Stimulated activated CD4-positive, alpha-beta T cell treated with anti-CD3 and anti-CD28 coated beads, TNF-alpha, amount 100 ng/mL, for 1 hour (primary cell): Measurements from ENCODE around the gene WAPL.
A peak's percentile ranks its signal among the peaks of the same experiment; 100 is the strongest.
"Not testable (repeated sequence)": the region's sequence is repeated elsewhere in the genome, so short reads cannot be mapped to it uniquely, and the experiment has no call there.

Experiments
- DNase-seq, 3 donors: peaks; one replicate each; pipeline ENCODE4 v3.0.0-alpha.2; 2020; ENCODE audit warnings: low read depth in 3 of 3, low spot score in 1 of 3

Gene WAPL, protein sequence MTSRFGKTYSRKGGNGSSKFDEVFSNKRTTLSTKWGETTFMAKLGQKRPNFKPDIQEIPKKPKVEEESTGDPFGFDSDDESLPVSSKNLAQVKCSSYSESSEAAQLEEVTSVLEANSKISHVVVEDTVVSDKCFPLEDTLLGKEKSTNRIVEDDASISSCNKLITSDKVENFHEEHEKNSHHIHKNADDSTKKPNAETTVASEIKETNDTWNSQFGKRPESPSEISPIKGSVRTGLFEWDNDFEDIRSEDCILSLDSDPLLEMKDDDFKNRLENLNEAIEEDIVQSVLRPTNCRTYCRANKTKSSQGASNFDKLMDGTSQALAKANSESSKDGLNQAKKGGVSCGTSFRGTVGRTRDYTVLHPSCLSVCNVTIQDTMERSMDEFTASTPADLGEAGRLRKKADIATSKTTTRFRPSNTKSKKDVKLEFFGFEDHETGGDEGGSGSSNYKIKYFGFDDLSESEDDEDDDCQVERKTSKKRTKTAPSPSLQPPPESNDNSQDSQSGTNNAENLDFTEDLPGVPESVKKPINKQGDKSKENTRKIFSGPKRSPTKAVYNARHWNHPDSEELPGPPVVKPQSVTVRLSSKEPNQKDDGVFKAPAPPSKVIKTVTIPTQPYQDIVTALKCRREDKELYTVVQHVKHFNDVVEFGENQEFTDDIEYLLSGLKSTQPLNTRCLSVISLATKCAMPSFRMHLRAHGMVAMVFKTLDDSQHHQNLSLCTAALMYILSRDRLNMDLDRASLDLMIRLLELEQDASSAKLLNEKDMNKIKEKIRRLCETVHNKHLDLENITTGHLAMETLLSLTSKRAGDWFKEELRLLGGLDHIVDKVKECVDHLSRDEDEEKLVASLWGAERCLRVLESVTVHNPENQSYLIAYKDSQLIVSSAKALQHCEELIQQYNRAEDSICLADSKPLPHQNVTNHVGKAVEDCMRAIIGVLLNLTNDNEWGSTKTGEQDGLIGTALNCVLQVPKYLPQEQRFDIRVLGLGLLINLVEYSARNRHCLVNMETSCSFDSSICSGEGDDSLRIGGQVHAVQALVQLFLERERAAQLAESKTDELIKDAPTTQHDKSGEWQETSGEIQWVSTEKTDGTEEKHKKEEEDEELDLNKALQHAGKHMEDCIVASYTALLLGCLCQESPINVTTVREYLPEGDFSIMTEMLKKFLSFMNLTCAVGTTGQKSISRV (N-terminal part only)

DNA sequence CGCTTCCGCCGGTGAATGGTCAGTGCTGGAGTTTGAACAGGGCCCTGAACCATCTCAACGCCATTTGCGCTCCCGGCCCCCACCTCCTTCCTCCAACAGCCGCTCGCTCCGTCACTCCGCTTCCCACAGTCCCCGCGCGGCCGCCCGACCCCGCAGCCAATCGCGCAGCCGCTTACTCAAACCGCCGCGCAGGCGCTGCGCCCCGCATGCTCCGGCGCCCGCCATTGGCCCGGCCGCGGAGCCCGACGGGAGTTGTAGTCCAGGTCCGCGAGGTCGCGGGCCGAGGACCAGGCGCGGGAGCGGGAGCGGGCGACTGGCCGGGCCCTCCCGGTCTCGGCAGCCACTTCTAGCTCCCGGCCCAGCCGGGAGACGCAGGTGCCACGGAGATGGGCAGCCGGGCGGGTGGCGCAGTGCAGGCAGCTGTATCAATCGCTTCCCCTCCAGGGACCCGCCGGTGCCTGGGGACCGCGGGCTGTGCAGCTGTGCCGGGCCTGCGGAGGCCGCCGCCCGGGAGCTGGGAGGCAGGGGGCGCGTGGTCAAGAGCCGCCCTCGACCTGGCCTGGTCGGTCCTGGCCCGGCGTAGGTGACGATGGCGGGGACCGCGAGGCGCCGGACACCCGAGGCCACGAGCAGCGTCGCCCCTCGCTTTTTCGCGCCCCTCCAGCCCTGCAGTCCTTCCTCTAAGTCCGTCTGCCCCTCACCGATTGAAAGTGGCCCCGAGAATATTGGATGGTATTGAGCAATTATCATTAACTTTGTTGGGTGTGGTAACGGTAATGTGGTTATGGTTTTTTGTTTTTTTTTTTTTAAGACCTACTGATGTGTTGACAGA is at the start of gene WAPL:
Gene WAPL (minus strand): TSS at position 115 of the 832 bp plus-strand sequence. CDS start 3,723 bp downstream, outside the sequence.
- DNase-seq: peak; percentile 80 to 90 (median 84)

DNA sequence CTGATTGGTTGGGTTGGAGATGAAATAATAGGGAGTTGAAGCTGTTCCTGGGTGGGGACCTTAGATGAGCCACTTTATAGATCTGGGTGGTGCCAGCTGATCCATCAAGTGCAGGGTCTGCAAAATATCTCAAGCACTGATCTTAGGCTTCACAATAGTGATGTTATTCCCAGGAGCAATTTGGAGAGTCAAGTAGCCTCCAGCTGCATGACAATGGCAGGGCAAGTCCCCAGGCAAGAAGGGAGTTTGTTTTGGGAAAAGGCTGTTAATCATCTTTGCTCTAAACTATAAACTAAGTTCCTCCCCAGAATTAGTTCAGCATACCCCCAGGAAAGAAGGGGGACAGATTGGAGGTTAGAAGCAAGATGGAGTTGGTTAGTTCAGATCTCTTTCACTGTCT is 47.7 kb upstream of the WAPL start:
- DNase-seq: no peak

DNA sequence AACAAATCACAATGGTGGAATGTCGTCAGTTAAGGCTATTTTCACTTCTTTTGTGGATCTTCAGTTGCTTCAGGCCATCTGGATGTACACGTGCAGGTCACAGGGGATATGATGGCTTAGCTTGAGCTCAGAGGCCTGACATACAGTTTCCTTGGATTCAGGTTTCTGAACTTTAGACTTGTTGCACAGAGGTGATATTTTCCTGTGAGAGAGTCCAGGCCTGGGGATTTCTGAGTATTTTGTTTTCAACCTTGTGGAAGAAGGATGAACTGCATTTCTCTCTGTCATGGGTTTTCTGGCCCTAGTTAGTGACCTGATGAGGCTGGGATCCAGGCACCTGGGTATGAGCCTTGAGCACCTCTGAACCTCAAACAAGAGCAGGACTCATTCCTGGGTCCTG is 44.9 kb upstream of the WAPL start:
- not testable (repeated sequence) for DNase-seq

DNA sequence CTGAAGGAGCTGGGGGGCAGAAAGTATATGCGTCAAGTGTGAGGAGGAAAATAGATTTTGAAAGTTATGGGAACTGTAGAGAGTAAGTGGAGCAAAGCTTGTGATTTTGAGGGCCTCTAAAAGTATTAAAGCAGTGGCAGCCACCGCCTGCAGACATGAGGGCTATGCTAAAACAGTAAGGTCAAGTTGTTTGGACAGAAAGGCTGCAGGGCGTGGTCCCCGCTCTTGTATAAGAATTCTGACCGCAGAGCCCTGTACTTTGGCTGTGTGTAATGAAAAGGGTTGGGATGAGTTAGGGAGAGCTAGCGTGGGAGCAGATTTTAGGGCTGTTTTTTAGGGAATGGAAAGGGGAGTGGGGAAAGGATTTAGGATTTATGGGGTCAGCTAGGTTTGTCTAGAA is 41.7 kb upstream of the WAPL start:
- not testable (repeated sequence) for DNase-seq

DNA sequence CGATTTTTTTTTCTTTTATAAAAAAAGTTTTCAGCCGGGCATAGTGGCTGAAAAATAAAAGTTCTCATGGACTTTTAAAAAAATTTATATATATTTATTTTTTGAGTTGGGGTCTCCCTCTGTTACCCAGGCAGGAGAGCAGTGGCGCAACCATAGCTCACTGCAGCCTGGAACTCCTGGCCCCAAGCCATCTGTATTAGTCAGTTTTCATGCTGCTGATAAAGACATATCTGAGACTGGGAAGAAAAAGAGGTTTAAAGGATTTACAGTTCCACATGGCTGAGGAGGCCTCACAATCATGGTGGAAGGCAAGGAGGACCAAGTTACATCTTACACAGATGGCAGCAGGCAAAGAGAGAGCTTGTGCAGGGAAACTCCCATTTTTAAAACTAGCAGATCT is 37.1 kb upstream of the WAPL start:
- DNase-seq: not testable (repeated sequence)

DNA sequence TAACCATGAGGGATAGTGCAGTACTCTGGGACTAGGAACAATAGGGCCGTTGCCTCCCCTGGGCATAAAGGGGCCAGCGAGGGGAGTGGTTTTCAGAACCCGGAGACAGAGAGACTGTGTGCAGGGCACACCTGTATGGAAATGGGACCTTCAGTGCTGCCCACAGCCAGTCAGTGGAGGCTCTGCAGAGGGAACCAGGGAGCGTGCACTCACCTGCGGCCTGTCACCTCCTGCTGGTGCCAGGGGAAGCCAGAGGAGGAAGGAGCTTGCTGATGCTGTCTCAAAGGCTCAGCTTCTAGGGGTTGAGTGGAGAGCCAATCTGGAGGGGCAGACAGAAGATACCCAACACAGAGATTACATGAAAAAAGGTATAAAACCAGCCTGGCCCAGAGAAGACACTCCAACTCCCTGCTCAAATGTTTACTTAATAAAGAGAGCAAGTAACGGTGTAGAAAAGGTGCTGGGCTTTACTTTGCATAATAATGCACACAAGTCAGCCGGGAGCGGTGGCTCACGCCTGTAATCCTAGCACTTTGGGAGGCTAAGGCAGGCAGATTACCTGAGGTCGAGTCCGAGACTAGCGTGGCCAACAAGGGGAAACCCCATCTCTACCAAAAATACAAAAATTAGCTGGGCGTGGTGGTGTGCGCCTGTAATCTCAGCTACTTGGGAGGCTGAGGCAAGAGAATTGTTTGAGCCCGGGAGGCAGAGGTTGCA is 35.5 kb upstream of the WAPL start:
- no peak for DNase-seq

DNA sequence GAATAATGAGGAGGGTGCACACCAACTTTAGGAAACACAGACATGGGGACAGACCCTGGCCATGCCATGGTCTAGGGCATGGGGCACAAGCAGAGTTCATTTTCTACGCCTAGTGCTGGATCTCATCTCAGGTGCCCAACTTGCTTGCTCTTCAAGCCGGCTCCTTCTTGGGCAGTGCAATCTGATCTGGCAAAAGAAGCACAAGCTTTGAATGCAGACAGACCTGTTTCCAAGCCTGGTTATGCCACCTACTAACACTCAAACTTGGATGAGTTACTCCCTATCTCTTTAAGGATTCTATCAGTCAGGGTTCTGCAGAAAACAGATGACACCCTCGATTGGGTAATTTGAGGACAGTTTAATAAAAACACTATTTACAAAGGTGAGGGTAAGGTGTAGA is 34.9 kb upstream of the WAPL start:
- DNase-seq: no peak

DNA sequence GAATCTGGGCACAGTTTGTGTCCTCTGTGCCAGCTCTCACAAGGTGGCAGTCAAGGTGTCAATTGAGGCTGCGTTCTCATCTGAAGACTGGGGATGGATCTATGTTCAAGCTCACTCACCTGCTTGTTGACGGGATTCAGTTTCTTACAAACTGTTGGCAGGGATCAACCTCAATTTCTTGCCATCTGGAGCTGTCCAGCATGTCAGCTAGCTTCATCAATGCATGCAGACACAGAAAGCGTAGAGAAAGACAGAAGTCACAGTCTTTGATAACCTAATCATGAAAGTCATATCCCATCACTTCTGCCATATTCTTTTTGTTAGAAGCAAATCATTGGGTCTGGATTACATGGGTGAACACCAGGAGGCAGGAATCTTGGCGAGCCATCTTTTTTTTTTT is 32.0 kb upstream of the WAPL start:
- DNase-seq: no peak

DNA sequence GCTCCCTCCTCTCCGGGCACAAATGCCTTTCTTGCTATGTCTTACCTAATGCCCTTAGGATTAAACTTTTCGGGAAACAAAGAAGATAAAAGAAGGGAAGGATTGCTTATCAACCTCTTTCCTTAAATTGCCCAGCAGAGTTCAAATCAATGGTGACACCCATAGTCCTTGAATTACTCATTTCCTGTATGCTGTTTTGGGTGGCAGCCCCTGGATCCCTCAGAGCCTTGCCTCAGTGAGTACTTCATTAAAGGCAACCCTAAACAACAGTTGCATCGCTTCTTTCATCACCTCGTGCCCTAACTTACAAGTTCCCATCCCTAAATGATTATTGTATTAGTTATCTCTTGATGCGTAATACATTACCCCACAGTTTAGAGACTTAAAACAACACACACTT is 31.6 kb upstream of the WAPL start:
- no peak for DNase-seq

DNA sequence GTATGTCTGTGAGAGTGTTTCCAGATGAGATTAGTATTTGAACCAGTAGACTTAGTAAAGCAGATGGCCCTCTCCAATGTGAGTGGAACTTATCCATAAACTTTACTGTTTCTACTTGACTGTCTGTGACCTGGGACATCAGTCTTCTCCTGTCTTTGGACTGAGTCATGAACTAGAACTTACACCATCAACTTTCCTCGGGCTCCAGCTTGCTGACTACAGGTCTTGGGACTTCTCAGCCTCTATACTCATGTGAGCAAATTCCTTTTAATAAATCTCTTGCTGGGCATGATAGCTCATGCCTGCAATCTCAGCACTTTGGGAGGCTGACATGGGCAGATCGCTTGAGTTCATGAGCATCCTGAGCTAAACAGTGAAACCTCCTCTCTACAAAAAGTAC is 25.7 kb upstream of the WAPL start:
- DNase-seq: no peak

DNA sequence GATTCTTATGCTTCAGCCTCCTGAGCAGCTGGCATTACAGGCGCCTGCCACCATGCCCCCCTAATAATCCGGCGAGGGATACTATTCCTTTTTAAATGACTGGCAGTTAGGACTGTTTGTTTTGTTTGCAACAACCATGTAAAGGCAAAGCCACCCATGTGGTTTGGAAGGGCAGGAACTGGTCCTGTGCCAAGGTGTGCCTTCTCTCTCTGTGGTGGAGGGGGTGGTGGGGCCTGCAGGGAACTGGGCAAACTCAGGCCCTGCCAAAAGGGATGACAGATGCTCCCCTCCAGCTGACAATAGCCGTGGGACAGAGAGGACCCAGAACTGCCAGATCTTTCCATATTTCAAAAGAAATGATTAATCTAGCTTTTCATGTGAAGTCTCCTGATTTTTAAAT is 23.5 kb upstream of the WAPL start:
- no peak for DNase-seq

DNA sequence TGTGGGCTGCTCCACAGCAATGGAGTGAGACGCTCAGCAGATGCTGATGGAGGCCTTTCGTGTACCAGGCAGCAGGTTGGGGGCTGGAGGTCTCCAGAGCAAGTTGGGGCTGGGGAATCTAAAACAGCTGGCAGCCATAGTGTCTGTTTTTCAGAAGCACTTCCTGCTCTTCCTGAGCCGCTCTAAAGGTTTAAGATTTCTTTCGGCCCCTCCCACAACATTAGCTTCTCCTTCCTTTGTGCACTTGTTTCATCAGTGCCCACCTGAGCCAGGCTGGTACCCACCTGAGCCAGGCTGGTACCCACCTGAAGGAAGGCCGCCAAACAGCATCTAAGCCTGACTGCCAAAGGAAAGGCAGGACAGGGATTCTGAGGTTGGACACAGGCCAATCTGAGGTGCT is 18.4 kb upstream of the WAPL start:
- no peak for DNase-seq

DNA sequence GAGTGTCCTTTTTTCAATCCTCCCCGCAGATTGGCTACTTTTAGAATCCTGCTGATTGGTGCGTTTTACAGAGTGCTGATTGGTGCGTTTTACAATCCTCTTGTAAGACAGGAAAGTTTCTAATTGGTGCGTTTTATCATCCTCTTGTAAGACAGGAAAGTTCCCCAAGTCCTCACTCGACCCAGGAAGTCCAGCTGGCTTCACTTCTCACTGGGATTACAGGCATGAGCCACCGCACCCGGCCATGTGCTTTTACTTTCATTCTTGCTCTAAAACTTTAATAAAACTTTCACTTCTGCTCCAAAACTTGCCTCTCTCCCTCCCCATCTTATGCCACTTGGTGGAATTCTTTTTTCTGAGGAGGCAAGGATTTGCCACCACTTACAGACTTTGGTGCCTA is 17.0 kb upstream of the WAPL start:
- DNase-seq: no peak

DNA sequence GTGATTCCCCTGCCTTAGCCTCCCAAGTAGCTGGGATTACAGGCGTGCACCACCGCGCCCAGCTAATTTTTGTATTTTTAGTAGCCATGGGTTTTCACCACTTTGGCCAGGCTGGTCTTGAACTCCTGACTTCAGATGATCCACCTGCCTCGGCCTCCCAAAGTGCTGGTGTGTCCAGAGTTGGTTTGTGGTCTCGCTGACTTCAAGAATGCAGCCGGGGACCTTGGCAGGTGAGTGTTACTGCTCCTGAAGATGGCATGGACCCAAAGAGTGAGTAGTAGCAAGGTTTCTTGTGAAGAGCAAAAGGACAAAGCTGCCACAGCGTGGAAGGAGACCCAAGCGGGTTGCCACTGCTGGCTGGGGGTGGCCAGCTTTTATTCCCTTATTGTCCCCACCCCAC is 16.4 kb upstream of the WAPL start:
- DNase-seq: not testable (repeated sequence)

DNA sequence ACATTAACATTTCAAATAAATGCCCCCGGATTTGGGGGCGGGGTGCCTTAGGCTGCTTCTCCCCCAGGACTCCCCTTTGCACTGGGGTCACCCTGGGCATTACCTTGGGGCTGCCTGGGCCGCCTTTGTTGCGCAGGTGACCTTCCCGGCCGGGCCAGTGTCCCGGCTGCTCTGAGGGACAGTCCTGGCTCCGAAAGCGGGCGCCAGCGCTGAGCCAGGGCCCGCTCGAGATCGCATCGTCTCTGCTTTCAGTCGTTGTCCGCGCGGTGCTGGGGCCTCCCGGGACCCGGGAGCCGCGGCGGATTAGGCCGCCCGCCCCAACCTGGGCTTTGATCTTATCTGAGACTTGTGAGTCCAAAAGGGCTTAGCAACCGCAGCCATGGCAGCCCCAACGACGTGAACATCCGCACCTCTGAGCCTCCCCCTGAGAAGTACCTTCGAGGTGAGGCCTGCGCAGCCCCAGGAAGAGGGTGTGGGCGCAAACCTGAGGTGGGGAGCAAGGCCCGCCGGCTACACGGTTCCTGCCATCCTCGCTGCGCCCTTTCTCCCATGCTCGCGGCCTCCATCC is 14.8 kb upstream of the WAPL start:
- DNase-seq: peak in 1 of 3 donors; percentile 14

DNA sequence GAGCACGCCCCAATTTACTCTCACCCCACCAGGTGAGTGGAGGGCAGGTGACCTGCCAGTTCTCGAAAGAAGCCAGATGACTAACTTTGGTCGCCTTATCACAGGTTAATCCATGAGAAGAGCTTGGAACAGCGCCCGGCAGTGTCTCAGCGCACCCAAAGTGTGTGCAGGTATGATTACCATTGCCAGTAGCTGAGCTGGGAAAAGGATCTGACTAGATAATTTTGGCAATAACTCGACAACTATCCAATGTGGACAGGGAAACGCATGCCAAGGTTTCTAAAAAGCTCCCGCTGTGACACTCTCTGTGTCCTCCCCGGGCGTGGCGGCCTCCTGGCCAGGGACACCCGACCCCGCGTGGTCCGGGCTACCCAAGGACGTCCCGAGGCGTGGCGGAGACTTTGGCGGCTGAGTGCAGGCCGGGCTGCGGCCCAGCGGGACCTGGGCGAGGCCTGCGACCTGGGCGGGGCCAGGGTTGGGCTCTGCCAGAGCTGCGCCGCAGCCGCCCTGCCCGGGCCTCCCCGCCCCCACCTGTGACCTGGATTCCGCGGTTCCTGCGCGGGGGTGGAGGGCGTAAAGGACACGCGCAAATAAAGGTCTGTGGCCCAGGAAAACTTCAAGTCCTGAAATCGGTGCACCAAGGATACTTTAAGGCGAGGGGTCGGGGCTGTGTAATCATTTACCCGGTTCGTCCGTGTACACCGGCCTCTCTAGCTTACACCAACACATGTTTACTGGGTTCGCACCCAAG is 13.7 kb upstream of the WAPL start:
- DNase-seq: no peak

DNA sequence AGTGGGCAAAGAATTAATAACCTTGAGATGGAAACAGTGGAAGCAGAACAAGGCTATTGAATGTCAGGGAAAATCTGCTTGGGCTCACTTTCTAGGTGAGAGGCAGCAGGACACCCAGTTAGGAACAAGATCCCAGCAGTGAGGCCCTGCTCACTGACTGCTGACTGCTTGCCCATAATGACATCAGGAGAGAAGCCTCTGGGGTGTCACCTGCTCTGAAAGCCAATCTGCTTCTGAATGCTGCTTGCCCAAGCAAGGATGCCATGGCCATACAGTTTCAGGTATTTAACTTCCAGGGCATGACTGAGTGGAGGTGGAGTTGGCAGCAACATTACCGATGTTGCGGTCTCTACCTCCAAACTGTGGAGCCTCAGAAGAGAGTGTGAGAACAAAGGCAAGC is 11.7 kb upstream of the WAPL start:
- no peak for DNase-seq

DNA sequence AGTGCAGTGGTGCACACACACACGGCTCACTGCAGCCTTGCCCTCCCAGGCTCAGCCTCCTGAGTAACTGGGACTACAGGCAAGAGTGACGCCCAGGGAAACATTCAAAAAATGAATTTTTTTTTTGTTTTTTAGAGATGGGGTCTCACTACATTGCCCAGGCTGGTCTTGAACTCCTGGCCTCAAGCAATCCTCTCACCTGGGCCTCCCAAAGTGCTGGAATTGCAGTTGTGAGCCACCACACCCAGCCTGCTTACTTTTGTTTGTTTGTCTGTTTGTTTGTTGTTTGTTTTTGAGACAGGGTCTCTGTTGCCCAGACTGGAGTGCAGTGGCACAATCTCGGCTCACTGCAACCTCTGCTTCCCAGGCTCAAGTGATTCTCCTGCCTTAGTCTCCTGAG is 7.1 kb upstream of the WAPL start:
- not testable (repeated sequence) for DNase-seq

DNA sequence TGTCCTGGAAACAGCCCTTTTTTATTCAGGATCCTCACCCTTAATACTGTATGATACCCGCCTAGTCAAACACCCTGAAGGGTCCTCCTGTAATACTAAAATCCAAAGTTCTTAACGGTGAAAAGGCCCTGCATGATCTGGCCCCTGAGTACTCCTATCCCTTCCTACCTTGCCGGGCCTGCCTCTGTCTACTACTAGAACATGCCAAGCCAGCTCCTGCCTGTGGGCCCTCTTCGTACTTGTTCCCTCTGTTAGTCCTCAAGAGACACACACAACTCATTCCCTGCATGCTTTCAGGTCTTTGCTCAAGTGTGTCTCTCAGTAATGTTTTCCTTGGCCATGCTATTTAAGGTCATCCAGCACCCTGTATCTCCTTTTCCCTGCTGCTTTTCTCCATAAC is 5.0 kb upstream of the WAPL start:
- DNase-seq: no peak
